Dermis microvascular lymphatic vessel endothelial cell (primary cell): ENCODE data around the gene LMO1. TPM values are rescaled to one million over a fixed set of nuclear protein-coding genes. Genes with fewer than 3 reads are reported as not detected.

ENCODE experiments used
- DNase-seq, 2 donors: peaks; one replicate each; pipeline versions ENCODE4 v3.0.0 to v3.0.0-alpha.2; 2010; ENCODE audit warnings: low read depth in 2 of 2
- total RNA-seq: library from RNA; depleted of rRNA; stranded (reverse); fragments of >200 nt; gene quantifications from 2 replicates; pipeline ENCODE4 v1.2.1, GENCODE V29; 2014

LMO1 gene
- total RNA-seq, 1 donor from 2014 or later, result not detected

DNA sequence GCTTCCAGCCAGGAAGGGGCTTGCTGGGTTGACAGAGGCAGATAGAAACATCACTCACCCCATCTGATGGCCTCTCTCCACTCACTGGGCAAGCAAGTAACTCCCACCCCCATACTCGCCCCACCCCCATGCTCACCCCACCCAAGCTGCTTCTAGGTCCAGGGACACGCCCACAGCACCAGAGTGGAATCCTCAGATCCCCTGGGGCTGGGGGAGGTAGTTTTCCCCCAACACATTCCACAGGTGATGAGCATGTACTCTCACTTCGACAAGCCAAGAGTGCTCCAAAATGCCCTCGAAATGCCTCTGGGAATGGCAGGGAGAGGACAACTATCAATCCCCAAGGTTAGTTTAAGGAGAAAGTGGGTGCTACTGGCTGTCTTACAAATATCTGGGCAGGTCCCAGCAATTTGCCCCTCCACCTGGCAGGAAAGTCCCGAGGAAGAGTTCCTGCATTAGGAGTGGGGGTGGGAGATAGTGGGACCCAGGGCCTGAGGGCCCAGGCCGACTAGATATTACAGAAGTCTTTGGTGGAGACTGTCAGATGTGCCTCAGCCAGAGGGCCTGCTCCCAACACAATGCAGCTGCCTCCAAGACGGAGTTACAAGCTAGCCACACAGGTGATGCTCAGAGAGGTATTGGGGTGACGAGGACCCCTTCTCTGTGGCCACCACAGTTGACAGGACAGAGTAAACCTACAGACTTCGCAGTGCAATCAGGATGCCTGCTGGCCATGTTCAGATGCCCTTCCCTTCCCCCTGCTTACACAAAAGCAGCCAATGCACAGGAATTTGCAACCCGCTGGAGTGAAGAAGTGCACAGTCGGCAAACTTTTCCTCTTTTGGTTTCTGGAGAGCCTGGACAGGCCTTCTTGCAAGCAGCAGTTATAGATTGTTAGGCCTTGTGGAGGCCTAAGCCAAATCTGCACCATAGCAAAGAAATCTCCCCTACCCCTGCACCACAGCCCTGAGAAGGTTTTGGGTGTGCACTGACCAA, 2.9 kb upstream of the LMO1 start:
- DNase-seq, result no peak

GRCh38 chr11:8265681-8266241, 2.1 kb upstream of the LMO1 start:
- no peak for DNase-seq

GRCh38 chr11:8263109-8263768, 439 bp downstream of the LMO1 start:
- no peak for DNase-seq

- peak in 1 of 2 donors; percentile 35 for DNase-seq
These were observed 1.0 kb downstream of the LMO1 start for GRCh38 chr11:8262552-8263108.

DNA sequence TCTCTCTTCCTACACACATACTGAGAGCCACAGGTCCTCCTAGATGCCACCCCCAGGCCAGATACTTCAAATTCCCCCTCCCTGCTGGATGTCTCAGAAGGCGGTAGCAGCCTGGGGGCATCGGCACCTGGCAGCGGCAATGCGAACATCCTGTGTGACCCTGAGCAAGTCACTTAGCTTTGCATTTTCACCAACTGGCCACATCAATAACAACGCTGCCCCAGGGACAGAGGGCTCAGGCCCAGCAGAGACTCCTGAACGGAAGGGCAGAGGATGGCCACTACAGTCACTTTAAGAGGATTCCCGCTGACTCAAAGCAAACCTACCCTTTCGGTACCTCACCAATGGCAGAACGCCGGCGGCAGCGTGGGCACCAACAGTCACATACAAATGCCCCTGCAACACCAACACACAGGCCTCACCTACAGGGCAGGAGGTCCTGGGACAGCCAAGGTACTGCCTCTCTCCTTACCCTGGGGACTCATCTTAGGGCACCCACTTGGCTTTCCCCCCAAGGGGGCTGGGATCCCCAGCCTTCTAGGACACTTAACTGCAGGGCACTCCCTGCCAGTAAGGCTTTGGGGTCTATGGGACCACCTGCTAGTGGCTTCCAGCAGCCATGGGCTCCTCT, 1.6 kb downstream of the LMO1 start:
- DNase-seq, result no peak

DNA sequence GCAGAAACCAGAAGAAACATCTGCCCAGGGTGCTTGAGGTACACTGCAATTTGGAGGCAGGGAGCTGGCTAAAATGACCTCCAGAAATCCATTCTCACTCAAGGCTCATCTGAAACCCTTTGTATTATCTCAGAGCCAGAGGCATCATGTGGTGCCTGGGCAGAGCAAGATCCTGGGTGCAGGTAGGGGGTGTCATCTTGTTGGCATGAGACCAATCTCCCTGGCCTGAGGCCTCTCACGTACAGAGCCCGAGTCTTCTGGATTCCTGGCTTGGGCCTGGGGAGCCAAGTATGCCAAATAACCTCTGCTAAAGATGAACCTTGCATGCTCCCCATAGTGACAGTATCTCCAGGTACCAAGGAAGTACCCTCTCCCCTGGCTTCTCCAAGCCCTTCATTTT, 2.4 kb downstream of the LMO1 start:
- no peak for DNase-seq

DNA sequence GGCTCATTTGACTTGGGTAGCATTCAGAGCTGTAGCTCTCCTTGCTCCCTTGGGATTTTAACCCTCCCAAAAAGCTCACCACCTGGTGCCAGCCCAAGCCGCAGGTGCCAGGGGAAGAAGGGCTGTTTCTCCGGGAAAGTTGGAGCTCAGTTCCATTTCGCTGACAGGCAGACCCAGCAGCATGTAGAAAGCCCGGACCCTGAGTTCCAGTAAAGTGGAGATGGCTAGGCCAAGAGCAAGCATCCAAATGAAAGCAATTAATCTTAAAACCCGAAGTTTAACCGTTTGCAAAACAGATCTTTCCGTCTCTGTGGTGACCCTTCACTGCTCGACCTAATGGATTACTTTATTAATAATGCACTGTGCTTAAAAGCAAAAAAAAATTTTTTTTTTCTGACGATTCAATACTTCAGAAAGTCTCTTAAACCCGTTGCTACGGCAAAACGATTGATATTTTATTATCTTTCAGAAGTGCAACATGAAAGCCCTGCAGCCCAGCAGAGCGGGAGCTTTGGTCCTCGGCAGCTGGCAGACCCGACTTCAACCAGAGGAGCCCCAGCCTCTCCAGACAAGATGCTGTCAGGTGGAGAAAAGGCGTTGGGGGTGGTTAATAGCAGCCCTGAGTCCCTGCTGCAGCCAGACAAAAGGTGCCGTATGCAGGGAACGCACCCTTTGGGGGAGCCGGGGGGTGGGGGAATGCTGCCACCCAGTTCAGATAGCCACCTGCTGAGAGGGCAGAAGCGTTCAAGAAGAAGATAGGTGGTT, 3.3 kb downstream of the LMO1 start:
- DNase-seq, result no peak

- no peak for DNase-seq
These were observed 4.2 kb downstream of the LMO1 start for GRCh38 chr11:8259306-8259959.

DNA sequence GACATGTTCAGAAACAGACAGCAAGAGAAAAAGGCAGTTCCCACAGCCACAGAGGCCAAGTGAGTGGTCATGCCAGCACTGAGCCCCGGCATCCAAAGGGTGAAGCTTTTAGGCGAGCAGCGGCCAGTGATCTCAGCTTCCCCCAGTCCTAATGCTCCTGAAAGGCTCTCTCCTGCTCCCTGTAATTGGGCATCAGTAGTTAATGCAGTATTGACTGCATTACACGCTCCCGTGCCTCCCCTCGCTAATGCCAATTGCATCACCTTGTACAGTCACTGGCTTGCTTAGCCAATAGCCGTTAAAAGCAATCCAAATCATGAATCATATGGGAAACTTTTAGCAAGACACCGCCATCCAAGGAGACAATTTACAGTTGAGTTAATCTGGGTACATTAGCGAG, 4.9 kb downstream of the LMO1 start:
- no peak for DNase-seq

- DNase-seq, result no peak
These were observed 5.4 kb downstream of the LMO1 start for GRCh38 chr11:8258289-8258688.

- no peak for DNase-seq
These were observed 6.5 kb downstream of the LMO1 start for GRCh38 chr11:8257003-8257664.

GRCh38 chr11:8256271-8257002, 7.2 kb downstream of the LMO1 start:
- DNase-seq, result no peak

DNA sequence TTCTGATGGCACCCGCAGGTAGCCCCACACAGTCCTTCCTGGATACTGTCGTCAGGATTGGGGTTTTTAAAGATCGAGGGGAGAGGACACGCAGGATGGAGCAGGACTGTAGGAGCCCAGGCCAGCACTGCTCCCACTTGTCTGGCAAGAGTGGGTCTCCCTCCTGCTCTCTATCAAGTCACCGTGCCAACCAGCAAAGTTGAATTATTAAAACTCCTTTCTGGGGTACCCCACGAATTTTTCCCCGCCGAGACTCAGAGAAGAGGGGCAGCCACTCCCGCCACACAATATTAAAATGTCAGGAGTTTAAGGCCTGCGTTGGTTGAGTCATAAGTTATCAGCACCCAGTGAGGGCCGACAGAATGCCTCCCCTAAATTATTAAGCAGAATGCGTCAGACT, 10.1 kb downstream of the LMO1 start:
- no peak for DNase-seq

DNA sequence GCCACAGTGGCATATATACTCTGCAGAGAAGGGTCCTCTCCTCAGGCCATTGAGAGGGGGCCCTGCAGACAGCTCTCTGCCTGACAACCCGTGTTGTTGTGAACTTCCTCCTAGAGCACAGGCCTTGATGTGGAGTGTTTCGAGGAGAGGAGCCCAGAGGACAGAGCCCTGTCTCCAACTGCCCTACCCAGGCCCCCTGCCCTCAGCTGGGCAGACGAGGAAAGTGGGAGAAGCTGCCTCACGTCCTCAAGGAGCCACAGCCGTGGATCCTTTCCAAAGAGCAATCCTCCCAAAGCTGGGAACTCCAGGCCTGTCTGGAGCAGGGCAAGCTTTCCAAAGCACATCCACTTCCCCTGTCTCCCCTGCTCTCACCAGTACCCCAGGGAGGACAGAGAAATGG, 10.7 kb downstream of the LMO1 start:
- no peak for DNase-seq

GRCh38 chr11:8252388-8252787, 11.3 kb downstream of the LMO1 start:
- DNase-seq, result no peak

- no peak for DNase-seq
These were observed 11.9 kb downstream of the LMO1 start for GRCh38 chr11:8251616-8252295.

DNA sequence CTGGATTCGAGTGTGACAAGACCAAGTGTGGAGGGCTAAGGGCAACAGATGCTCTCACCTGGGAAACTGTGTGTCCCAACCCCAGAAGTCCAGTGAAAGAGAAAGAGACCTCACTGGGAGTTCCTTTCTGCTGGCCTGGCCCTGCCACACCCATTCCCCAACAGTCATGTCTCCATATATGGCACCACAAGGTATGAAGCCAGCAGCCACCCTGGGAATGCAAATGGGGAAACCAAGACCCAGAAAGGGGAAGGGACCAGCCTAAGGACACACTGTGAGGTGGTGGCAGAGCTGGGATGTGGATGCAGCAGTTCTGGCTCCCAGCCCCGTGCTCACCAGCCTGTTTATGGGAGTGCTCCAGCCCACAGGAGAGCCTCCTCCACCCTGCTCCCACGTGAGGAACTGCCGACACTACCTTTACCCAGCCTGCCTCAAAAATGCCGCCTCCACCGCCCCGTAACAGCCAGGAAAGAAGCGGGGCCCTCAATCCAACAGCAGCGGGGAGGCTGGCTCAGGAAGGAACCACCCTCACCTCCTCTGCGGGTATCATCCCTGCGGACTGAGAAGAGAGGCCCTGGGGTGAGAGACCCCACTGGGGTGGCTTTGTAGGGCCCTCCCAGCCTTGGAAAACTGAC, 12.6 kb downstream of the LMO1 start:
- DNase-seq, result no peak

- DNase-seq, result no peak
These were observed 13.2 kb downstream of the LMO1 start for GRCh38 chr11:8250434-8250833.
